A549 (cell line): Measurements from ENCODE around the gene ANO3. TPM values are rescaled to one million over a fixed set of nuclear protein-coding genes. Genes with fewer than 3 reads are reported as not detected.
A peak's percentile ranks its signal among the peaks of the same experiment; 100 is the strongest.

ENCODE experiments used
- ATAC-seq, 2 experiments: fragments of 200-7000 bp in 1 of 2; fragments of >200 bp in 1 of 2; cut with Nextera tagmentation in 1 of 2; cut with Tn5 transposase in 1 of 2; 3 replicates each; pipeline versions ENCODE4 v1.8.0 to v1.9.1; 2018 to 2020; ENCODE audit warnings: mild to moderate bottlenecking in 1 of 2, moderate library complexity in 1 of 2
- CTCF ChIA-PET: fragments of 300-600 bp; sonication (Branson Sonifier 250); formaldehyde crosslinking; extraction: SDS; loops from one replicate; lab custom pipeline; 2021; ENCODE audit warnings: antibody characterized with exemption, inconsistent platforms; lab: Yijun Ruan, JAX
- POLR2A ChIA-PET: fragments of 350-600 bp; formaldehyde crosslinking; extraction: SDS; loops from one replicate; lab custom pipeline; 2021; ENCODE audit warnings: antibody characterized with exemption, inconsistent platforms; lab: Yijun Ruan, JAX
- DNase-seq, 2 experiments: peaks; one replicate each; pipeline versions ENCODE4 v3.0.0 to v3.0.0-alpha.2; 2011 to 2016; ENCODE audit warnings: low read depth in 1 of 2, low spot score in 1 of 2
- FAIRE-seq: peaks from 2 replicates; lab custom pipeline; 2011; peaks lifted over from hg19 to GRCh38; lab: Jason Lieb, UNC
- H3K27ac ChIP-seq, 2 experiments: fragments of >200 bp; sonication (Bioruptor Twin); formaldehyde crosslinking; 3 replicates each; pipeline ENCODE4 v1.5.1; 2016 to 2017
- H3K4me1 ChIP-seq: fragments of >200 bp; sonication (Bioruptor Twin); formaldehyde crosslinking; 3 replicates; pipeline ENCODE4 v1.6.1; 2016
- H3K4me2 ChIP-seq: fragments of >200 bp; sonication (Bioruptor Twin); formaldehyde crosslinking; 3 replicates; pipeline ENCODE4 v1.6.1; 2016
- H3K4me3 ChIP-seq: fragments of >200 bp; sonication (Bioruptor Twin); formaldehyde crosslinking; 3 replicates; pipeline ENCODE4 v1.5.1; 2016
- H3K9me3 ChIP-seq: fragments of >200 bp; sonication (Bioruptor Twin); formaldehyde crosslinking; 3 replicates; pipeline ENCODE4 v1.6.1; 2016
- CBX2 ChIP-seq: fragments of 200-600 bp; sonication (generic); IDR thresholded peaks from 2 replicates; pipeline ENCODE4 v1.6.1; 2016; ENCODE audit warnings: low read depth, mild to moderate bottlenecking, borderline replicate concordance
- CEBPB ChIP-seq, 2 experiments: fragments of >200 bp in 1 of 2; sonication (Bioruptor Twin) in 1 of 2; formaldehyde crosslinking in 1 of 2; IDR thresholded peaks; 2 replicates each; pipeline ENCODE4 v1.6.1; 2012 to 2016
- CTCF ChIP-seq: fragments of >200 bp; sonication (Bioruptor Twin); formaldehyde crosslinking; IDR thresholded peaks from 3 replicates; pipeline ENCODE4 v1.5.1; 2016
- EHF ChIP-seq: fragments of 250-450 bp; sonication (Bioruptor Pico); IDR thresholded peaks from 2 replicates; pipeline ENCODE4 v1.5.0; 2020; ENCODE audit warnings: mild to moderate bottlenecking
- ESRRA ChIP-seq: fragments of 150-350 bp; IDR thresholded peaks from 2 replicates; pipeline ENCODE4 v1.6.1; 2014; ENCODE audit warnings: mild to moderate bottlenecking, low read length, borderline replicate concordance
- HMGXB4 ChIP-seq: fragments of 250-450 bp; sonication (Bioruptor Pico); IDR thresholded peaks from 2 replicates; pipeline ENCODE4 v1.5.0; 2021; ENCODE audit warnings: mild to moderate bottlenecking, moderate library complexity, borderline replicate concordance
- HOXA7 ChIP-seq: fragments of 250-450 bp; sonication (Bioruptor Pico); IDR thresholded peaks from 2 replicates; pipeline ENCODE4 v1.5.0; 2020; ENCODE audit warnings: mild to moderate bottlenecking, moderate library complexity
- JUNB ChIP-seq: fragments of >200 bp; sonication (Bioruptor Twin); formaldehyde crosslinking; IDR thresholded peaks from 2 replicates; pipeline ENCODE4 v1.6.1; 2016
- KDM1A ChIP-seq: fragments of 200-600 bp; sonication (generic); IDR thresholded peaks from 2 replicates; pipeline ENCODE4 v1.6.1; 2016; ENCODE audit warnings: low read depth, mild to moderate bottlenecking
- MAFK ChIP-seq: fragments of 450-650 bp; IDR thresholded peaks from 2 replicates; pipeline ENCODE4 v1.6.1; 2014; ENCODE audit not compliant: partially characterized antibody
- MYC ChIP-seq: IDR thresholded peaks from 2 replicates; pipeline ENCODE4 v1.6.1; 2012; ENCODE audit warnings: mild to moderate bottlenecking, inconsistent platforms, low read length, improper control_type of control experiment, borderline replicate concordance
- NFE2L2 ChIP-seq: fragments of 150-350 bp; conservative IDR thresholded peaks from 2 replicates; pipeline ENCODE4 v1.6.1; 2014; ENCODE audit warnings: low read length
- PHF8 ChIP-seq: fragments of 200-600 bp; sonication (generic); IDR thresholded peaks from 2 replicates; pipeline ENCODE4 v1.6.1; 2016; ENCODE audit warnings: low read depth, mild to moderate bottlenecking, antibody characterized with exemption, moderate library complexity, borderline replicate concordance
- POLR2A ChIP-seq: IDR thresholded peaks from 2 replicates; pipeline ENCODE4 v1.6.1; 2012; ENCODE audit warnings: mild to moderate bottlenecking, low read length
- POLR2AphosphoS2 ChIP-seq: conservative IDR thresholded peaks from 2 replicates; pipeline ENCODE4 v1.6.1; 2012; ENCODE audit warnings: low read length, improper control_type of control experiment, inconsistent platforms
- RAD21 ChIP-seq, 2 experiments: fragments of >200 bp in 1 of 2; sonication (Bioruptor Twin) in 1 of 2; formaldehyde crosslinking in 1 of 2; IDR thresholded peaks in 1 of 2; conservative IDR thresholded peaks in 1 of 2; 2 replicates in 1 of 2; 3 replicates in 1 of 2; pipeline ENCODE4 v1.6.1; 2012 to 2018; ENCODE audit warnings: inconsistent platforms in 1 of 2
- RCOR1 ChIP-seq: fragments of 150-350 bp; IDR thresholded peaks from 2 replicates; pipeline ENCODE4 v1.6.1; 2014; ENCODE audit warnings: antibody characterized with exemption, low read length, low read depth
- RFX5 ChIP-seq: fragments of 450-650 bp; IDR thresholded peaks from 2 replicates; pipeline ENCODE4 v1.7.1; 2014; ENCODE audit warnings: antibody characterized with exemption, mild to moderate bottlenecking, moderate library complexity
- SMC3 ChIP-seq: fragments of >200 bp; sonication (Bioruptor Twin); formaldehyde crosslinking; IDR thresholded peaks from 3 replicates; pipeline ENCODE4 v1.6.1; 2018; ENCODE audit warnings: inconsistent platforms
- ZC3H11A ChIP-seq: fragments of 450-650 bp; IDR thresholded peaks from 2 replicates; pipeline ENCODE4 v1.6.1; 2014; ENCODE audit warnings: antibody characterized with exemption, mild to moderate bottlenecking
- WGBS: methylation state at CpG from one replicate; pipeline ENCODE4 v1.1.6; 2017; ENCODE audit errors: missing lambda C conversion rate; 5-methylcytosine and 5-hydroxymethylcytosine counted together
- polyA plus RNA-seq, 4 experiments: library from polyadenylated mRNA; depleted of rRNA in 3 of 4; stranded (reverse); fragments of >200 nt; fragmentation: RNase III in 1 of 4; extraction: RNeasy Plus Mini Kit Qiagen cat#74134 plus additional on column Dnase treatment in 1 of 4; gene quantifications; 2 replicates in 3 of 4; 3 replicates in 1 of 4; pipeline ENCODE4 v1.2.3, GENCODE V29; 2011 to 2017

Gene ANO3
- polyA plus RNA-seq, 2 of the 4 experiments (the other 2 are of a cell fraction) = not detected

GRCh38 chr11:26649884-26650283, 318.0 kb downstream of the ANO3 start:
- no peaks in the 10 kb centered on the region for H3K9me3 ChIP-seq
- ATAC-seq = peak; percentile 96 to 100
- TF ChIP-seq RCOR1 (no peak), RAD21 (conservative IDR thresholded peaks at IDR 0.05 in 1 of 2, IDR thresholded peaks at IDR 0.05 in 1 of 2) (peak; percentile 88 to 91), CTCF (peak; percentile 84), MYC (no peak), SMC3 (peak; percentile 88)
- CTCF ChIA-PET = interaction anchor here (0.7 to 1.8 kb wide), 11 partner anchors 8 to 836 kb away, joined by 3 to 9 read pairs (median 4); no protein-coding TSS in a partner anchor
- no peaks in the 10 kb centered on the region for H3K4me1 ChIP-seq
- no peak for FAIRE-seq
- POLR2A ChIA-PET = no interaction called here
- 0 out of 3 replicates have a peak overlapping the region, but pooled peaks have one; percentile 35 for H3K4me2 ChIP-seq
- no peak overlapping the region for H3K4me3 ChIP-seq
- no peak overlapping the region for H3K27ac ChIP-seq
- DNase-seq = peak; percentile 55 to 80
- 26% methylated on average over 8 of the region's 8 CpGs for WGBS

GRCh38 chr11:26651916-26652315, 320.0 kb downstream of the ANO3 start:
- Histone ChIP-seq H3K4me2 (no peak overlapping the region), H3K4me3 (no peak overlapping the region), H3K4me1 (no peaks in the 10 kb centered on the region), H3K9me3 (no peaks in the 10 kb centered on the region), H3K27ac (no peak overlapping the region)
- DNase-seq = no peak
- FAIRE-seq = no peak
- POLR2A ChIA-PET = no interaction called here
- CTCF ChIA-PET = interaction anchor here (1.3 to 1.6 kb wide), 3 partner anchors 15 to 367 kb away, joined by 3 to 4 read pairs (median 4); no protein-coding TSS in a partner anchor
- WGBS = 63% methylated on average over 6 of the region's 6 CpGs
- no peak for ATAC-seq
- TF ChIP-seq JUNB (no peak), POLR2AphosphoS2 (no peak), CEBPB (IDR thresholded peaks at IDR 0.05) (no peak), CBX2 (no peak), HMGXB4 (CRISPR knock-in tag) (no peak), POLR2A (no peak), EHF (no peak), ZC3H11A (no peak), KDM1A (no peak), NFE2L2 (no peak), PHF8 (no peak)

GRCh38 chr11:26655287-26655686, 323.4 kb downstream of the ANO3 start:
- ChIA-PET CTCF (no interaction called here), POLR2A (no interaction called here)
- Histone ChIP-seq H3K4me1 (no peaks in the 10 kb centered on the region), H3K27ac (no peak overlapping the region), H3K4me2 (no peak overlapping the region), H3K9me3 (no peaks in the 10 kb centered on the region), H3K4me3 (no peak overlapping the region)
- ATAC-seq (no peak), FAIRE-seq (no peak), DNase-seq (no peak)
- WGBS = 22% methylated on average over 2 of the region's 2 CpGs
- TF ChIP-seq JUNB (no peak), ESRRA (no peak), RFX5 (no peak), HOXA7 (CRISPR knock-in tag) (no peak), MAFK (peak; percentile 79)
- TF ChIP-seq, all 56 proteins: peak for 1
